Superior temporal gyrus (tissue), 1 donor: Measurements from ENCODE around the gene ZNF414.
"Not testable (repeated sequence)": the region's sequence is repeated elsewhere in the genome, so short reads cannot be mapped to it uniquely, and the experiment has no call there.

Experiments used
- DNase-seq: peaks from one replicate; pipeline ENCODE4 v3.0.0-alpha.2; 2016; ENCODE audit errors: extremely low spot score

The ZNF414 gene

DNA sequence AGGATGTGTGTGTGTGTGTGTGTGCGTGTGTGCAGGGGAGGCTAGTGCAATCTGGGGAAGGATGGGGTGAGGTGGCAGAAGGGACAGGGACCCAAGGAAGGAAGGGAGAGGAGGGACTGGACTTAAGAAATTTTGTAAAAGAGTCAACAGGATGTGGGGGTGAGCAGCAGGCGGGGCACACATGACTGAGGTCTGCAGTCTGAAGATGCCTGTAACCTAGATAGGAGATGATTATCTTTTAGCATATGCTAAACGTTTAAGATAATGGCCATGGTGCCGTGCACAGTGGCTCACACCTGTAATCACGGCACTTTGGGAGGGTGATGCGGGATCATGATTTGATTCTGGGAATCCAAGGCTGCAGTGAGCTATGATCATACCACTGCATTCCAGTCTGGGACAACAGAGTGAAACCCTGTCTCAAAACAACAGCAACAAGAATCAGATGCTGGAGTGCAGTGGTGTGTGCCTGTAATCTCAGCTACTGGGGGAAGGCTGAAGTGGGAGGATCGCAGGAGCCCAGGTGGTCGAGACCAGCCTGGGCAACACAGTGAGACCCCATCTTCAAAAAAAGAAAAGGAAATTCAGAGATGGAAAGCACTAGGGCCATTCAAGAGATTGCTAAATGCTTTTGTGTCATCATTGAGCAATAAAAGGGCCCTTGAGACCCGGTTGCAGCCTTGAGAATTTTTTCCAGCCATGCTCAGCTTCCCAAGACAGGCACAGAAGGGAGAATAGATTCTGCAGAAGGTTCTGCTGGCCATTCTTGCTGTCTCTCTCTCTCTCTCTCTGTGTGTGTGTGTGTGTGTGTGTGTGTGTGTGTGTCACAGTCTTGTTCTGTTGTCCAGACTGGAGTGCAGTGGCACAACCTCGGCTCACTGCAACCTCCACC, 3.8 kb upstream of the ZNF414 start:
- no peak for DNase-seq

DNA sequence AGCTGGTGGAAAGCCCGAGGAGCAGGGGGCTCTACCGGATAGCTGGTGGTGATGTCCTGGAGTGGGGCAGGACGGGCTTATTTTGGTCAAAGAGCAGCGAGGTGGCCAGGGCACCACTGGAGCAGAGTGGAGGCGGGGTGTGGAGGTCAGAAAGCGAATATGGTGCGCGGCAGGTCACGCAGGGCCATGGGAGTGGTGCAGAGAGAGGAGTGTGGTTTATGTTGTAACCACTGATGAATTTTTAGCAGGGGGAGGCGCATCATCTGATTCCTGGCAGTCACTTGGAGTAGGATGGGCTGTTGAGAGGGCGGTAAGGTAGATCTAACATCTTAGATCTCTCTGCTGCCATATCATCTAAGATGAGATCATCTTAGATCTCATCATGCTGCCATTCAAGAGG, 1.4 kb upstream of the ZNF414 start:
- no peak for DNase-seq

DNA sequence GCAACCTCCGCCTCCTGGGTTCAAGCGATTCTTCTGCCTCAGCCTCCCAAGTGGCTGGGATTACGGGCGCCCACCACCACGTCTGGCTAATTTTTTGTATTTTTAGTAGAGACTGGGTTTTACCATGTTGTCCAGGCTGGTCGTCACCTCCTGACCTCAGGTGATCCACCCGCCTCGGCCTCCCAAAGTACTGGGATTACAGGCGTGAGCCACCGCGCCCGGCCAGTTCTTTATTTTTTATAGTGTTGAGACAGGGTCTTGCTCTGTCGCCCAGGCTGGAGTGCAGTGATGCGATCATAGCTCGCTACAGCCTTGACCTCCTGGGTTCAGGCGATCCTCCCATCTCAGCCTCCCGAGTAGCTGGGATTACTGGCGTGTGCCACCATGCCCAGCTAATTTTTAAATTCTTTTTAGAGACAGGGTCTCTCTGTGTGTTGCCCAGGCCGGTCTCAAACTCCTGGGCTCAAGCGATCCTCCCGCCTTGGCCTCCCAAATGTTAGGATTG, 590 bp upstream of the ZNF414 start:
- DNase-seq, result not testable (repeated sequence)

DNA sequence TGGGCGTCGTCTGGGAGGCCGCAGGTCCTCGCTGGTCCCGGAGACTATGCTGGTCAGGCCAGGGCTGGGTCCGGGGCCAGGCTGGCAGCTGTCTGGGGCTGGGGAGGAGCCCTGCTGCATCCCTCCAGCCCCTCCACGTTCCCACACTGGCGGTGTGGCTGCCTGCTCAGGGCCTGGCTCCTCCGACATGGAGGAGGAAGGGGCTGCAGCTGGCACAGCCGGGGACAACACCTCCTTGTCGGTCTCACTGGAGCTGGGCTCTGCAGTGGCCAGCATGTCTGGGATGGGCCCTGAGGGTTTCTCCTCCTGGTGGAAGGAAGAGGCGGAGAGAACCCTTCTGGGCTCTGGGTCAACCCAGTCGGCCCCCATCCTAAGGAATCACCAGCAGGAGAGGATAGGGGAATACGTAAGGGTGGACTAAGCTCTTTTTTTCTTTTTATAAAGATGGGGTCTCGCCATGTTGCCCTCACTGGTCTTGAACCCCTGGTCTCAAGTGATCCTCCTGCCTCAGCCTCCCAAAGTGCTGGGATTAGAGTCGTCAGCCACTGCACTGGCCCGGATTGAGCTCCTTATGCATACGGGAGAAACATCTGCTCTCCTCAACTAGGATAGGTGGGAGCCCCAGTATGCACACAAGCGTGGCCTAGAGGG, 806 bp downstream of the ZNF414 start:
- DNase-seq, result no peak

DNA sequence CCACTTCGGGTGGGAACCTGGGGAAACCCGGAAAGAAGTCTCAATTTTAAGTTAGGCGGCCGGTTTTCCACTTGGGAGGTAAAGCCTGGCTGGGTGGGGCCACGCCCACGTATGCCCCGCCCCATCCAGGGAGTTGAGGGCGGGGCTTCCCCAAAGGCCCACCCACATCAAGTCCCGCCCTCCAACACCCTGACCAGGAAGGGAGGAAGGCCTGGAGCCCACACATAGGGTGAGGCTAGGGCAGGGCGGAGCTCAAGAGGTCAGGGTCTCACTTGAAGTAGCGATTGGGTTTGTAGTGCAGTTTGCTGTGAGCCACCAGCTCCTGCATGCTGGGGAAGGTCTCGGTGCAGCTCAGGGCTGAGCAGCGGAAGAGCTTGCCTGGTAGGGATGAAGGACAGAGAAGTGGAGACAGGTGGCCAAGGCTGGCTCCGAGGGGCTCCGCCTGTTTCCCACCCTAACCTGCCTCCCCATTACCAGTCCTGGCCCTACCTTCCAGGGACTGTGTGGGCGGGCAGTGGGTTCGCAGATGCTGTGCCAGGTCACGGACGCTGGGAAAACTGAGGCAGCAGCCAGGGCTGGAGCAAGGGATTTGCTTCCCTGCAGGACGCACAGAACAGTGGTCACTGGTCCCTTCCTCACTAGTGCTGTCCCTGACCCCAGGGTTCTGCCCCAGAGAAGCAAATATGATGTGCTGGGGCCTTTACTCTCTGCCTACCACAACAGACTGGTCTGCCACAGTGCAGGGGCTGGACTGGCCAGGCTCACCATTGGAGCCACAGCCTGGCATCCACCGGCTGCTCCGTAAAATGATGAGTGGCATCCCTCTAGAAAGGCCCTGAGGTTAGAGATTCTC, 1.6 kb downstream of the ZNF414 start:
- DNase-seq, result no peak

DNA sequence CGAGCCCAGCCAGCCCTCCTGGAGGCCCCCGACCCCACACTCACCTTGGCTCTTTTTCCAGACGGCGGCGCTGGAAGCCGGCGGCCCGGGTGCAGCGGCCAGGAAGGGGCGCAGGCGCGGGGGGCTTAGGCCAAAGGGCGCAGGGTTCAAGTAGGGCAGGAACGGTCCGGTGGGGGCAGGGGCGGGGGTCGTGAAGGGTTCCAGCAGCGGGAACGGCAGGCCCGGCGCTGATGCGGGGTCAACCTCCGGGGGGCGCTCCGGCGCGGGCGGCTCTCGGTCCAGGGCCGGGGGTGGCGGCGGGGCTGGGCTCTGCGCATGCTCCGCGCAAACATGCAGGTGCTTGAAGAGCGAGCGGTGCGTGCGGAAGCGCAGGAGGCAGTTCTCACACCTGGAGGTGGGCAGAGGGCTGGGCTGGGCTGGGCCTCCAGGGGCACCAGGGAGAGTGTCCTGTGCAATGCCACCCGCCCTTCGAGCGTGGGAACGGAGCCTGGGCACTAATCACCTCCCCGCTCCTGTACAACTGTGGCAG, 2.3 kb downstream of the ZNF414 start:
- DNase-seq, result no peak

DNA sequence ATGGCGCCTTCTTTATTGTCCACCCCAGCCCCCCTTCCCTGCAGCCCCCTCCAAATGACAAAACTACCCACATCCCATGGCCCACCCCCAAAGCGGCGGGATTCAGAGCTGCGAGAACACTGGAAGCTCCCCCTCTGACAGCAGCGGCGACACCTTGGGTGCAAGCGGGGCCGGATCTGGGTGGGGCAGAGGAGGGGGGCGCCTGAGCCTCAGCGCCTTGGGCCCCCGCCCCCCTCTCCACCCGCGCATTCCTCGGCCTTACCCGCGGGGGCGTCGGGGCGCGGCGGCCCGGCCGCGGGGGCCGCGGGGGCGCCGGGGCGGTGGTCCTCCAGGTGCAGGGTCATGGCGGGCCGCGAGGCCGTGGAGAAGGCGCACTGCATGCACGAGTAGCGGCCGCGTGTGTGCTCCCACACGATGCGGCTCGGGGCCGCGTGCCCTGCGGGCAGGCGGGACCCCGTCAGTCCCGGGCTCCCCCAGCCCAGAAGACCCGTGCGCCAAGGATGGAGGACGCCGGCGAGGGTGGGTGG, 3.3 kb downstream of the ZNF414 start:
- no peak for DNase-seq

DNA sequence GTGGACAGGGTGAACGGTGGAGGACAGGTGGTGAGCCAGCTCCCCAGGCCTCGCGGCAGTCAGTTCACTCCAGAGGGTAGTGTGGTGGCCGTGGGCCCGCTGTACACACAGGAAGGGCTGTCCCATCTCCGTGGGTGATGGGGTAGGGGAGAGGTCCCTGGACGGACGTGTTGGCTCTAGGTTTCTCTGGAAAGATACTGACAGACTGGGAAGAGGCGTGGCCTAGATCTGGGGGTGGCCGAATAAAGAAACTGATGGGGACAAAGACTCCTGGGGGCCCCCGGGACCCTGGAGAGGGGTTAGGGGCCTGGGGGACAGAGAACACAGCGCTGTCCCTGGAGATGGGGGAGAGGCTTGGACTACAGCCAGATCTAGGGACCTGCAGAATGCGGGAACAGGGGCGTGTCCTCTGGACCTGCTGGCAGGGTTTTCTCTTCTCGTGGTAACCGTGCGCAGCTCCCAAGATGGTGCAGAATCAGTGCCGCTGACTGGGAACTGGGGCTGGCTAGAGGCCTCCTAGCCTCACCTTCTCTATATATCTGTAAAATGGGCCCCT, 7.5 kb downstream of the ZNF414 start:
- no peak for DNase-seq

DNA sequence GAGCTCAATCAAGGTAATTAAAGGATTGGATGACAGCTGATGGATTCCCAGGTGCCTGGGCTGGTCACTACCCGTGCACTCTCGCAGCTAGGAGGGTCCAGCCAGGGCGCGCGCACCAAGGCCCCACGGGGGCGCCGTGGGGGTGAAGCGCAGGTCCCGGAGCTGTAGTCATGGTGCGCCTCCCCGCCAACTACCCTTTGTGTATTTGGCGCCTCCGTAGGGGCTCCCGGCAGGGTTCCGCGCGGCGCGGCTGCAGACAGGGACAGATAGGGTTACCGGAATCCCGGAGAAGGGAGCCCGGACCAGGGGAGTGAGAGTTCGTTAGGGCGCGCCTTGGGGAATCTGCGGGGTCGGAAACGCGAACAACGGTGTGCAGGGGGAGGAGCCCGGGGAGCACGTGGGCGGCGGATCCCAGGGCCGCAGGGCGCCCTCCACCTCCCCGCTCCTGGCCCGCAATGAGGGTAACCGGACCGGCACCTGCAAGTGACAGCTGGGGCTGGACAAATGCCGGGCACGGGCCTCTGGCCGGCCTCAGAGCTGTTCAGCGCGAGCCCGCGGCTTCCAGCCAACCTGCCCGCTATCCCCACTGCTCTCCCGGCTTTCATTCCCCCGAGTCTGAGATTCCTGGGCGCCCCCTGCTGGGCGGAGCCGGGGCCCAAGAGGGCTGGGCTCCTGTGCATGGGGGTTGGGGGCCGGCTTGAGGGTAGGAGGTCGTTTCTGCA, 8.1 kb downstream of the ZNF414 start:
- DNase-seq, result peak; percentile 87

DNA sequence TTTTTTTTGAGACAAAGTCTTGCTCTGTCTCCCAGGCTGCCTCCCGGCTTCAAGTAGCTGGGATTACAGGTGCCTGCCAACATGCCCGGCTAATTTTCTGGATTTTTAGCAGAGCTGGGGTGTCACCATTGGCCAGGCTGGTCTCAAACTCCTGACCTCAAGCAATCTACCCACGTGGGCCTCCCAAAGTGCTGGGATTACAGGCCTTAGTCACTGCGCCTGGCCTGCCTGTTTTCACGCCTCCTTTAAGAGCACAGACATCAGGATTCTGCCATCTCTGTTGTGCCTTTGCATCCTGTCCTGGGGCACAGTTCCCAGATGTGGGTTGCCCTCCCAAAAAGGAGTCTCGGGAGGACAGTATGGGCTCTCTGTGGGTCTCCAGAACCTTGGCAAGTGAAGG, 9.0 kb downstream of the ZNF414 start:
- DNase-seq, result no peak

DNA sequence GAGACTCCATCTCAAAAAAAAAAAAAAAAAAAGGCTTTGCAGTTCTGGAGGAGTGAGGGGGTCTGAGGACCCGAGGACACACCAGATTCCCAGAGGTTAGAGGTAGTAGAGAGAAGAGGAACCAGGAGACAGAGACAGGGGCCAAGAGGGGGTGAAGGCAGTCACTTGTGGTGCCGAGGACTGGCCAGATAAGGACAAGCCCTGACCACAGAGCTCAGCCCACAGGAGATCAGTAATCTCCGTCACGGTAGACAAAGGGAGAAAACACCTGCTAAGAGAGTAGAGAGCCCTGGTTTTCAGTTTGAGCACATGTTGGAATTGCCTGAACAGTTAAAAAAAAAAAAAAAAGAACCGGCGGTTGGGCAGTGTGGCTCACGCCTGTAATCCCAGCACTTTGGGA, 9.8 kb downstream of the ZNF414 start:
- DNase-seq, result no peak

DNA sequence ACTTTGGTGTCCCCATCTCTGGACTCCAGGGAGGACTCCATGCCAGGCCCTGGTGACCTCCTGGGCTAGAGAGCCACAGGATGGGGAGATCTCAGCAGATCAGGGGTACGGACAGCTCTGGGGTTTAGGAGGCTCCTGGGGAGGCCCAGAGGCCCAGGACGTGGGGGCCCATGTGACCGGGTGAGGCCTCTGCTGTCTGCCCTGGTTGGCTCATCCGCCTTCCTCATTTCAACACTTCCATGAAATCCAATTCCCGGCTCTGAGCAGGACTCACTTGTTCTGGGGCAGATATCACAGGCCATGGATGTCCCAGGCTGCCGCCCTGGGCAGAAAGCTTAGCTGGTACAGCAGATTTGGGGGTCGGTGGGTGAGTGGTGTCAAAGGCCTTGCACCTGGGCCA, 10.5 kb downstream of the ZNF414 start:
- DNase-seq, result no peak

DNA sequence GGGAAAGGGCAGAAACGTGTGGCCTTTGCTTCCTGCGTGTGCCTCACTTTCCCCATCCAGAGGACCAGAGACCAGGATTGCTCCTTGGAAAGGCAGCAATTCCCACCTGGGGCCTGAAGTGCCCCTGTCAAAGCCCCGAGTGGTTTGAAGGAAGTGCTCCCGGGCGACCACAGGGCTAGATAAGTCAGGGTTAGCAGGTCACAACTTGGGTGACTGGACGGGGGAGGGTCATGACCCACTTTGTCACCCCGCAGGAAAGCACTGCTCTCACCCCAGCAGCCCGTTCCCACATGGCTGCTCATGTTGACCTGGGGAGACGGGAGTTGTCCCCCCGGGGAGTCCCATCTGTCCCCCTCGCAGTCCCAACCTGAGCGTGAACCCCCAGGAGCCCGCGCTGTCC, 12.0 kb downstream of the ZNF414 start:
- no peak for DNase-seq

DNA sequence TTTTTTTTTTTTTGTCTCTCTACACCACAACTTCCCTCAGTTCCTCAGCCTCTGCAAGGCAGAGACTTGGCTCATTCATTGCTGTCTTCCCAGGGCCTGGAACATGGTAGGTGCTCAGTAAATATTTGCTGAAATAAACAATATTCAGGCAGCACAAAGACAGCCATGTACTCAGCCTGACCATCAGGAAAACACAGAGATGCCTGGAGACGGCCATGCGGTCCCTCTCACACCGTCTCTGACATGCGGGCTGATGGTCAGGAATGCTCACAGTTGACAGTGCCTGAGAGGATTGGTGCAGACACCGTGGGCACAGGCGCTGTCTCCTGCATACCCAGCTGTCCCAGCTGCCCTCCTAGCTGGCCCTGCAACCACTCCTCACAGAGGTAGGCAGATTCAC, 12.5 kb downstream of the ZNF414 start:
- DNase-seq, result no peak

DNA sequence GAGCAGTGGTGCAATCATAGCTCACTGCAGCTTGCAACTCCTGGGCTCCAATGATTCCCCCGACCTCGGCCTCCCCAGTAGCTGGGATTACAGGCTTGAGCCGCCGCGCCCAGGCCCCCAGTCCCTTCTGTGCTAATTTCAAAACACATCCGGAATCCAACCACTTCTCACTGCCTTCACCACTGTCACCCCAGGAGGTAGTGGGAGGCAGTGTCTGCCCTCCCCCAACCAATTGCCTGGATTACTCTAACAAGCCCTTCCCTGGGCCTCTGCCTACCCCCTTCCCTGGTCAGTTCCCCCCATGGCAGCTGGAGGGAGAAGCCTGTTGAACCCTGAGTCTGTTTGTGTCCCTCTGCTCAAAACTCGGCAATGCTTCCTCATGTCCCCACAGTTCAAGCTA, 13.8 kb downstream of the ZNF414 start:
- no peak for DNase-seq

DNA sequence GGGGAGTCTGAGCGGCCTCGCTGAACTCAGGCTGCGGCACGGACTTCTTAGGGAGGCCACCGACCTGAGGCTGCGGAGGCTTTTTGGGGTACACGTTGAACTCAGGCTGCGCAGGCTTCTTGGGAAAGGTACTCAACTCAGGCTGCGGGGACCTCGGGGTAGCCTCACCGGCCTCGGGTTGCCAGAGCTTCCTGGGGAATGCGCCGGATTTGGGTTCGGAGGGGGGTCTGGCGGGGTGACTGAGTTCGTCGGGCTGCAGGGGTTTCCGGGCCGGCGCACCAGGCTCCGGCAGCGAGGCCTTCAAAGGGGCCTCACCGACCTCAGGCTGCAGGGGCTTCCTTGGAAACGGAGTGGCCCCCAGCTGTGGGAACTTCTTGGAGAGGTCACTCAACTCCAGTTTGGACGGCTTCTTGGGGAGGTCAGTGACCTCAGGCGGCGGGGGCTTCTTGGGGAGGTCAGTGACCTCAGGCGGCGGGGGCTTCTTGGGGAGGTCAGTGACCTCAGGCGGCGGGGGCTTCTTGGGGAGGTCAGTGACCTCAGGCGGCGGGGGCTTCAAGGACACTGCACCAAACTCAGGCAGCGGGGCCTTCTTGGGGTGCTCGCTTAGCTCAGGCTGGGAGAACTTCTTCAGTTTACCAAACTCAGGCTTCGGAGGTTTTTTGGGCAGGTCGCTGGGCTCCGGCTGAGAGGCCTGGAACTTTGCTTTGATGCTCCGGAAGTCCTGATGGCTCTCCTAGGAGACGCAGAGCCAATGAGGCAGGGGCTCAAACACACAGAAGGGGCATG, 14.7 kb downstream of the ZNF414 start:
- DNase-seq, result no peak

DNA sequence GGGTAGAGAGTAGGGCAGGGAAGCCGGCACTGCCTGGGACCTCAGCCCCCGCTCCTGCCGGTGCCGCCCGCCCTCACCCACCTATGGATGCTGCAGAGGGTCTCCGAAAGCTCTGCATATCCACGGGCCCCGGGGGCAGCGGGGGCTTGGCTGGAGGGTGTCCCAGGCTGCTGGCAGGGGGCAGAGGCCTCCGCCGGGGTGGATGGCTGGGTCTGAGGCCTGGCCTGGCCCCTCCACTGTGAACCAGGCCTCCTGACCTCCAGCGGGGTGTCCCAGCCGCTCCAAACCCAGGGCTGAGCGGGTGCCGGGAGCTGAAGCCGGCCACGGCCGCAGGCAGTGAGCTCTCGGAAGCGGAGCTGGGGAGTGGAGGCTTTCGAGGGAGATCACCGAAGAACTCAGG, 15.7 kb downstream of the ZNF414 start:
- no peak for DNase-seq

DNA sequence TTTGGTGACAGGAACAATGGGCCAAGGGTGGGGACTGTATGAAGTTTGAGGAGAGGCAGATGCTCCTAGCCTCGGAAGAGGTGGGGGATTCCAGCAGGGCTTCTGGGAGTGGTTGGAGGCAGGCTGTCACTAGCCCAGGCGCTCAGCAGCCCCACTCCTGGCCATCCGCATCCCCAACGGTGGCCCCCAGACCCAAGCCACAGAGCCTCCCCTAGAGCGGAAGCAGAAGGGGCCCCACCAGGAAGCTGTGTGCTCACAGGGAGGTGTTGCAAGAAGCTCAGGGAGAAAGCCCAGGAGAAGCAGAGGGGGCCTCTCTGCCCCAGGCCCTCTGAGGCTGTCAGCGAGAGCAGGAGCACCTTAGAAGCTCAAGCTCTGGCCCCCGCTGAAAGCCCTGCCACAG, 19.8 kb downstream of the ZNF414 start:
- DNase-seq, result no peak

DNA sequence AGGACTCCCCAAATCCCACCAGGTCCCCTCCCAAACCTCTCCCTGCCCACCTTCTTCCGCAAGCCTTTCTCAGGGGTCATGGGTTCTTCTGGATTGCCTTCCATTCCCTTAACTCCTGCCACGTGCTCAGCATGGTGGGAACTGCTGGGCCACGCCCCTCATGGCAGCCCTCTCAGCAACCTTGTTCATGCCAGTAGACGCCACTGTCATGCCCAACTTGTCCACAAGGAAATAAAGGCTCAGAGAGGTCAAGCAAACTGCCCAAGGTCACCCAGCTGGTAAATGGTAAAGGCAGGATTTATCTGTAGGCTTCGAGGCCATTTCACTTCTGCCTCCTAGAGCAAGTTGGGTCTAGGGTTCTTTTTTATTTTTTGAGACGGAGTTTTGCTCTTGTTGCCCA, 22.4 kb downstream of the ZNF414 start:
- no peak for DNase-seq

DNA sequence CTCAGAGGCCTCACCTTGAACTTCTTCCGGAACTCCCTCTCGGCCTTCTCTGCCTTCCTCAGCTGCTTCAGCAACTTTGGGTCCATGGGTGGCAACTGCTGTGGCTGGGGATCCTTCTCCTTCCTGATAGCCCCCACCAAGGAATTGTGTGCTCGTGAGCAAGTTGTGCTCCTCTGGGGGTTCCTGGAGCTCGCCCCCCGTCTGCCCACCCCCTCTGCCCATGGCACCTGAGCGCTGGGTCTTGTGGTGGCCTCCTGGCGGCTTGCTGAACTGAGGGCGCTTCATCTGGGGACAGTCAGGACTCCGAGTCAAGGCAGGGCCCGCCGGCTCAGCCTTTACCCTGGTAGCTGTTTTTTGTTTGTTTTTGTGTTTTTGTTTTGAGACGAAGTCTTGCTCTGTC, 23.1 kb downstream of the ZNF414 start:
- DNase-seq, result no peak
